RWPE1 (cell line): ENCODE results near the gene FAM184B.

Experiments
- CTCF ChIA-PET: fragments of 350-600 bp; sonication (Branson Sonifier 250); formaldehyde crosslinking; extraction: SDS; loops from one replicate; lab custom pipeline; 2021; lab: Yijun Ruan, JAX
- POLR2A ChIA-PET: fragments of 400-600 bp; formaldehyde crosslinking; extraction: SDS; loops from one replicate; lab custom pipeline; 2020; ENCODE audit warnings: antibody characterized with exemption; ENCODE audit not compliant: low non-redundant PET; lab: Yijun Ruan, JAX
- DNase-seq: peaks from one replicate; pipeline ENCODE4 v3.0.0; 2012; ENCODE audit warnings: low spot score
- H3K27ac ChIP-seq: fragments of 450-650 bp; 2 replicates; pipeline ENCODE4 v1.5.1; 2017
- CTCF ChIP-seq: fragments of 450-650 bp; conservative IDR thresholded peaks from 2 replicates; pipeline ENCODE4 v1.5.1; 2017; ENCODE audit warnings: low read depth, mild to moderate bottlenecking

Gene FAM184B

GRCh38 chr4:17812125-17812524, 30.7 kb upstream of the FAM184B start:
- no peak overlapping the region for H3K27ac ChIP-seq
- POLR2A ChIA-PET, result no interaction called here
- CTCF ChIA-PET, result interaction anchor here (0.6 kb wide), 1 partner anchor 221 kb away, joined by 5 read pairs; no protein-coding TSS in a partner anchor
- TF ChIP-seq CTCF, result no peak
- no peak for DNase-seq

- no peak for TF ChIP-seq CTCF
- H3K27ac ChIP-seq, result peak overlapping the region; percentile 94
- peak; percentile 12 for DNase-seq
- ChIA-PET CTCF (no interaction called here), POLR2A (no interaction called here)
These were observed 29.7 kb upstream of the FAM184B start for GRCh38 chr4:17811078-17811603.

GRCh38 chr4:17810260-17811077, 29.0 kb upstream of the FAM184B start, which contains the start of the genes DCAF16 and NCAPG:
DCAF16 (minus strand) TSS chr4:17810757; CDS start chr4:17804141, 6,616 bp downstream.
NCAPG (plus strand) TSS chr4:17810979; CDS start chr4:17811078, 99 bp downstream.
- ChIA-PET CTCF (no interaction called here), POLR2A (interaction anchor here (0.6 kb wide), 1 partner anchor 271 kb away, joined by 3 read pairs; no protein-coding TSS in a partner anchor)
- DNase-seq, result peak; percentile 94
- peak within 1 kb of the TSS; percentile 94 for H3K27ac ChIP-seq
- no peak for TF ChIP-seq CTCF

GRCh38 chr4:17809667-17810066, 28.2 kb upstream of the FAM184B start:
- ChIA-PET POLR2A (no interaction called here), CTCF (no interaction called here)
- DNase-seq, result no peak
- H3K27ac ChIP-seq, result no peak overlapping the region; the same call in 1 of the 2 replicates
- no peak for TF ChIP-seq CTCF

- POLR2A ChIA-PET, result no interaction called here
- DNase-seq, result no peak
- TF ChIP-seq CTCF, result no peak
- H3K27ac ChIP-seq, result no peak overlapping the region
- CTCF ChIA-PET, result interaction anchor here (0.6 kb wide), 1 partner anchor 1666 kb away, joined by 3 read pairs; no protein-coding TSS in a partner anchor
These were observed 26.0 kb upstream of the FAM184B start for GRCh38 chr4:17807446-17807845.

GRCh38 chr4:17805580-17806155, 24.2 kb upstream of the FAM184B start:
- CTCF ChIA-PET, result no interaction called here

More at GRCh38 chr4:17805580-17806155, 24.2 kb upstream of the FAM184B start:
- POLR2A ChIA-PET, result no interaction called here
- TF ChIP-seq CTCF, result no peak
- no peak for DNase-seq
- no peak overlapping the region for H3K27ac ChIP-seq
